GM12864 (cell line): ENCODE results near the gene TMEM50A.
"Not testable (repeated sequence)": the region's sequence is repeated elsewhere in the genome, so short reads cannot be mapped to it uniquely, and the experiment has no call there.

Experiments
- DNase-seq: peaks from one replicate; pipeline ENCODE4 v3.0.0-alpha.2; 2011; ENCODE audit warnings: low read depth
- H3K4me3 ChIP-seq: 2 replicates; pipeline ENCODE4 v1.5.1; 2011; ENCODE audit warnings: mild to moderate bottlenecking, low read depth, low read length, control low read depth
- CTCF ChIP-seq: IDR thresholded peaks from 2 replicates; pipeline ENCODE4 v1.5.1; 2011; ENCODE audit warnings: low read depth, mild to moderate bottlenecking, moderate library complexity, low read length, control low read depth, inconsistent platforms; ENCODE audit errors: missing control alignments

The TMEM50A gene

GRCh38 chr1:25392841-25393240, 54.7 kb downstream of the TMEM50A start:
- DNase-seq = no peak
- TF ChIP-seq CTCF = no peak
- H3K4me3 ChIP-seq = no peak overlapping the region

DNA sequence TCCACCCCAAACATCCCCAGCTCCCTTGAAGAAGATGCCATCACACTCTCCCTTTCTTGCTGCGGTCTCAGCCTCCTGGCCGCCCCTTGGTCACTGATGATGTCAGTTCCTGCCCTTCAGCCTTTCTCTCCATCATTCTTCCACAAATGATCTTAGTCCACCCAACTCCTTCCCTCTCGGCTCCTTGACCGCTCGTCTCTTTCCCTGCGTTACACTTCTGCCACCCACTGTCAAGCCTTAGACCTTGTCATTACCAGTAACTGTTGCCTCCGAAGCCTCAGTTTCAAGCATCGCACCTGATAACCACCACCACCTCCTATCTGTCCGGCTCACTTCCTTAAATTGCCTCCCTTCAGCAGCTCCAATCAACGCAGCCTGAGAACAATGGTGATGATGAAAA, 59.4 kb downstream of the TMEM50A start:
- H3K4me3 ChIP-seq, DNase-seq: not testable (repeated sequence)

GRCh38 chr1:25398079-25398478, 59.9 kb downstream of the TMEM50A start:
- DNase-seq, H3K4me3 ChIP-seq: not testable (repeated sequence)

DNA sequence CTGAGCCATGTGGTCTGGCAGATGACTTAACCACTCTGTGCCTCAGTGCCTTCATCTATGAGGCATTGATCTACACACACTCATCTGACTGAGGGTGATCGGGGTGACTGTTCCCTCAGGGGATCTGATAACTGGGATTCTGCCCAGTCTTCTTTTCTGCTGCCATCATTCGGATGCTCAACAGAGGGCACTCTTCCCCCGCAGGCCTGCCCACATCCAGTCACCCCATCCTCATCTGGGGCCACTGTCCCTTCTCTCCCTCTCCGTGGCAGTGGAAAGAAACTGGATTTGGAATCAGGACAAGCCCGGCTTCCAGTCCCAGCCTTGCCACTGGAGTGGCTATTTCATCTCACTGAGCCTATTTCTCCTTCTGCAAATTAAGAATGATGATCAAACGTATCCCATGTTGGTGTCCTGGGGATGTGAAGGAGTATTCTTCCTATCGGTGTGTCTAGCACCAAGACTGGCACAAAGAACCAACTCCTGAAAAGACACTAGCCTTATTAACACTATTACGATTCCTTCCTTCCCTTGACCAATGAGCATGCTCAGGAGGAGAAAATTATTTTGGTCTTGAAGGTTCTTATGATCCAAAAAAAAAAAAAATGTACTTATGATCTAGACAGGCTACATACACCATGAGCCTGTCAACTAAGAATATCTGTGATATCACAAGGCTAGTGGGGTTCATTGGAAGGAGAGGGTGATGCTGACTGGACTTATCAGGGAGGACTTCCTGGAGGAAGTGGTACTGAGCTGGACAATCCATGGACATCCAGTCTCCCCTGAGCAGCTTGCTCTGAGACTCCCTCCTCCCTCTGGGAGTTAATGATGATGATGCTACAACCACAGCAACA, 65.0 kb downstream of the TMEM50A start:
- not testable (repeated sequence) for DNase-seq, H3K4me3 ChIP-seq
- TF ChIP-seq CTCF = peak; percentile 36

DNA sequence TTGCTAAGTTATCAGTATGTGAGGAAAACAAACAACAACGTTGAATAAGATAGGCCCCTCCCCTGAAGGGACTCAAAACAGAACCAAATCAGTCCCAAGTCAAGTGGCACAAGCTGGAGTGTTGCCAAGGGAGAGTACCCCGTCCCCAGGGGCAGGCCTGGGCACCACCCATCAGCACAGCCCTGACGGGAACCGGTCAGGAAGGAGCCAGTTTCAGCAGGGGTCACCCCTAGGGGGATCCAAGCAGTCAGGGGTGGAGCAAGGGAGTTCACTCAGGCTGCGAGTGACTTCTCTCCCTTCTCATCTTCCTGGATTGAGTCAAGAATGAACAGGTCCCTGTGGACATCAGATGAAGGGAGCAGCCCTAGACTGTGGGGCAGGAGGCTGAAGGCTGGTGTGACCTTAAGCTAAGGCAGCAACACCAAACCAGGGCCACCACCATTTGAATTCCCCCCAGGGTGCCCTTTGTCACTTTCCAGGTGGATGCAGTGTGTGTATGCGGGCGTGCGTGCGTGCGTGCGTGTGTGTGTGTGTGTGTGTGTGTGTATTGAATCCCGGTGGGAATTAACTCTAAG, 67.7 kb downstream of the TMEM50A start:
- not testable (repeated sequence) for DNase-seq, H3K4me3 ChIP-seq

GRCh38 chr1:25409641-25410427, 71.7 kb downstream of the TMEM50A start:
- DNase-seq, H3K4me3 ChIP-seq: not testable (repeated sequence)
